ENCODE measurements around the gene TTPAL.
"Not testable (repeated sequence)": the region's sequence is repeated elsewhere in the genome, so short reads cannot be mapped to it uniquely, and the experiment has no call there.

Gene TTPAL

DNA sequence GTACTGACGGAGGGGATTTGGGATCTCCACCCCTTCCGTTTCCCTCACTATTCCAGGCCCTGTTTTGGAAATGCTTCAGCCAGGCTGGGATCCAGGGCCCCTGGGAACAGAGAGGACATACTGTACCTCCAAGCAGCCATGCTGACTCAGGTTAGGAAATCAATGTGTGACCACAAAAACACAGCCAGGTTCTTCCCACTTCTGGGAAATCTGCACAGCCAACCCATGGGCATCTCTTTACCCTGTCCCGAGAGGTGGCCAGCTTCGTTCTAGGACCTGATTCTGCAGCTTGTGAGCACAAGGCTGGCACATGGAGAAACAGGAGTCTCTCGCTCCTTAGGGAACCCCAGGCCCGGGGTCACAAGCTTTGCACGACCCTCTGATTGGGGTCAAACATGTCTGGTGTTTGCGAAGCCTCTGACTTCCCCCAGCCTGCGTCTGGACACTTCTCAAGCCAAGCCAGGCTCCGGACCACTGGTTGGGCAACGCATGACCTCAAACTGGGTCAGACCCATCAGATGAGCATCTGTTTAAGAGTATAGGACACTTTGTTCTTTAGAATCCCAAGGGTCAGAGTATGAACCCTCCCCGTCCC, 8.3 kb upstream of the TTPAL start:
- in situ Hi-C loops (cut with HindIII; ENCODE audit: low sequenced_read_pairs): loop anchor here (5.0 kb wide), 2 partner anchors 70 to 145 kb away; no protein-coding TSS in a partner anchor

DNA sequence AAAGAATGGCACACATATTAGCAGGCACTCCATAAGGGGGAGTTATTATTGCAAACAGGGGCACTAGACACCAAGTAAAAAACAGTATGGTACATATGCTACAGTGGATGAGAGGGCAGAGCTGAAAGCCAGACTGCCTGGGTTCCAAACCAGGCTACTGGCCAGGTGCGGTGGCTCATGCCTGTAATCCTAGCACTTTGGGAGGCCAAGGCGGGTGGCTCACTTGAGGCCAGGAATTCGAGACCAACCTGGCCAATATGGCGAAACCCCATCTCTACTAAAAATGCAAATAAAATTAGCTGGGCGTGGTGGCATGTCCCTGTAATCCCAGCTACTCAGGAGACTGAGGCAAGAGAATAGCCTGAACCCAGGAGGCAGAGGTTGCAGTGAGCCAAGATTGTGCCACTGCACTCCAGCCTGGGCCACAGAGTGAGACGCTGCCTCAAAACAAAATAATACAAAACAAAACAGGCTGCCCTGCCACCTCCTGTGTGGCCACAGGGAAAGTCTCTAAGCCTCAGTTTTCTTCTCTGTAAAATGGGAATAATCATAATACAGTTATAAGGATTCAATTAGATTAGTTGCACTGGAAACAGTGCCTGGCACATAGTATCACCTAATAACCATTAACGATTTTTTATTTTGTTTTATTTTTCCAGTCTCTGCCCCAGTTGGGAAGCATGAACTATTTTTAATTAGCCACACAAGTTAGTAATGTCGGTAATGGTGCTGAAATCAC, 7.5 kb upstream of the TTPAL start:
- in situ Hi-C loops (cut with HindIII; ENCODE audit: low sequenced_read_pairs): loop anchor here (5.0 kb wide), 2 partner anchors 71 to 146 kb away; no protein-coding TSS in a partner anchor

DNA sequence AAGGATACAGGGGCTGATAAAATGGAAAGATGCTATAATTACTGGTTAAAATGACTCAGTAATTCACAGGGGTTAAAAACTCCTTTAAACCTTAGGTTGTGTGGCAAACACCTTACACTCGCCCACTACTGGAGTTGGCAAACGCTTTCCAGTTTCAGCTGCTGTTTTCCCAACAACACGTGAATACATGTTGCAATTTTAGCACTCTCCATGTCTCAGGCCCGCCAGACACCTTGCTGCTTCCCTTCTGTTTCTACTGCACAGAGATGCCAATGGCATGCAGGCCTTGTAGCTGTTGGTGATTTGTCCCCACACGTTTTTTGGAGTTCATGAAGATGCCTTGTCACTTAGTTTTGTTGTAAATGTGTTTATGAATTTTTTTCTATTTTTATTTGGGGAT, 5.3 kb upstream of the TTPAL start:
- in situ Hi-C loops (cut with HindIII; ENCODE audit: low sequenced_read_pairs): no loop called here

DNA sequence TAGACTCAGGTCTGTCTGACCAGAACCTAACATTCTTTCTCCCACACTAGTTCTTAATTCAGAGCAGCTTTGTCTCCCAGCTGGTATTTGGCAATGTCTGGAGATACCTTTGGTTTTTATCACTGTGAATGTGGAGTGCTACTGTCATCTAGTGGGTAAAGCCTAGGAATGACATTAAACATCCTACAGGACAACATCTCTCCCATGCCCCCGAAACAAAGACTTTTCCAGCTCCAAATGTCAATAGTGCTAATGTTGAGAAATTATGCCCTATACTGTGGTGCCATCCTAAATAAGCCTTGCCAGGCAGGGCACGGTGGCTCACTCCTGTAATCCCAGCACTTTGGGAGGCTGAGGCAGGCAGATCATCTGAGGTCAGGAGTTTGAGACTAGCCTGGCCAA, 4.2 kb upstream of the TTPAL start:
- in situ Hi-C loops (cut with HindIII; ENCODE audit: low sequenced_read_pairs): no loop called here

DNA sequence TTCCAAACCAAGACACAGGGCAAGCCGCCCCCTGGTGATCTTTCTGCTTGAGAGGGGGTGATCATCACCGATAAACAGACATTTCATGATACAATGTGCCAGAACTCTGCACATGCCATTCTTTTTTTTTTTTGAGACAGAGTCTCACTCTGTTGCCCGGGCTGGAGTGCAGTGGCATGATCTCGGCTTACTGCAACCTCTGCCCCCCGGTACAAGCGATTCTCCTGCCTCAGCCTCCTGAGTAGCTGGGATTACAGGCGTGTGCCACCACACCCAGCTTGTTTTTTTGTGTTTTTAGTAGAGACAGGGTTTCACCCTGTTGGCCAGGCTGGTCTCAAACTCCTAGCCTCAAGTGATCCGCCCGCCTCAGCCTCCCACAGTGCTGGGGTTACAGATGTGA, 3.4 kb upstream of the TTPAL start:
- in situ Hi-C loops (cut with HindIII; ENCODE audit: low sequenced_read_pairs): not testable (repeated sequence)

DNA sequence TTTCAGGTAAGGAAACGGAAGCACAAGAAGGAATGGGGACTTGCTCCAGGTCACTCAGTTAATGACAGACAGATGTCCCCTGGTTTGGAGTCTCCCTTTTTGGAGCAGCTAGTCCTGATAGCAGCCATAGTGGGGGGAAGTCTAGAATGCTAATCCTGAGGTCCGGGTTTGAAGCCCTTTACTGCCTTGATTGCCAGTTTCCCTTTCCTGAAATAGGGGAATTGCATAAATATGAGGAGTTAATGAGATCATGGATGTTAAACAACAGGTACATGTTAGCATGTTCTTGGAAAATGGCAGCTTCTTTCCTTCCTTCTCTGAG, 341 bp upstream of the TTPAL start:
- in situ Hi-C loops (cut with HindIII; ENCODE audit: low sequenced_read_pairs): no loop called here

DNA sequence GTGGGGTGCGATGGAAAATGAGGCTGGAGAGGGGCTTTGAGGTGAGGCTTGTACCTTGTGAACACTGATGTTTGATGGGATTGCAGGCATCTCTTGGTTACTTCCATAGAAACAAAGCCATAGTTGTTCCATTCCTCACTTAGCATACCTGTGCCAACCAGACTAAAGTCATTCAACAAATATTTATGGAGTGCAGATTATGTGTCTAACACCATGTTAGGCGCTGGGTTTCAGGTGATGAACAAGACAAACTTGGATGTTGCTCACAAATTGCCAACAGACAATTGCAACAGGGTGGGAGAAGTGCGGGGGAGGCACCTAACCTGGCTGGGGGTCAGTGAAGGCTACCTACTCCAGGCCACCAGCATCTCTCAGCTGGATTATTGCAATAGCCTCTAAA, 1.5 kb downstream of the TTPAL start:
- in situ Hi-C loops (cut with HindIII; ENCODE audit: low sequenced_read_pairs): no loop called here

DNA sequence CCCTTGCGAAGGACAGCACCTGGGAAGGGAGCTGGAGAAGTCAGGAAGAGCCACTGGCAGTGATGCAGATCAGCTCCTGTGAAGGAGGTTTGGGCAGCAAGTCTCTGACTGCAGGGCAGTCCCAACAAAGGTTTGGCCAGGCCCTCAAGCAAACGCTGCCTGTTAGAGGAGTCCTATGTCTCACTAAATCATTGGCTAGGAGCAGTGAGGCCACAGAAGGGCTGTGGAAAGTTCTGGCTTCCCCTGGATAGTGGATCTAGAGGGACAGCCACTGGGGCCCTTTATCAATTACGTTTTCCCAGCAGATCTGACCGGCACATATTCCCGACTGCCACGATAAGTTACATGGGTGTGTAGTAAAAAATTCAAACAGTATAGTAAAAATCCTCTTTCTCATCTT, 2.5 kb downstream of the TTPAL start:
- in situ Hi-C loops (cut with HindIII; ENCODE audit: low sequenced_read_pairs): no loop called here

DNA sequence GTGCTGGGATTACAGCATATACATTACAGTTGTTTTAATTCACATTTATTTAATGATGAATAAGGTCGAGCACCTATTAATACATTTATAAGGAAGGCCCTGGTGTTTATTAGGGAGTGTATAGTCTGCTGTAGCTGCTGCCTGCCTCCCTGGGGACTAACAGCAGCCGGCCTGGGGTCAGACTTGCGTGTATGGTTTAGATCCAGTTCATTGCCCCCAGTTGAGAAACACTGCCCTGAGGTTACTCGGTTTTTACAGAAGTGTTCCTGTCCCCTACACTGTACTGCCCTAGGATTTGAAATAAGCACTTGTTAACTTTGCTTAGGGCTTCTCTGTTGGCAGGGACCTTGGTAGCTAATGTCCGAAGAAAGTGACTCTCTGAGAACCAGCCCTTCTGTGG, 4.0 kb downstream of the TTPAL start:
- in situ Hi-C loops (cut with HindIII; ENCODE audit: low sequenced_read_pairs): no loop called here

DNA sequence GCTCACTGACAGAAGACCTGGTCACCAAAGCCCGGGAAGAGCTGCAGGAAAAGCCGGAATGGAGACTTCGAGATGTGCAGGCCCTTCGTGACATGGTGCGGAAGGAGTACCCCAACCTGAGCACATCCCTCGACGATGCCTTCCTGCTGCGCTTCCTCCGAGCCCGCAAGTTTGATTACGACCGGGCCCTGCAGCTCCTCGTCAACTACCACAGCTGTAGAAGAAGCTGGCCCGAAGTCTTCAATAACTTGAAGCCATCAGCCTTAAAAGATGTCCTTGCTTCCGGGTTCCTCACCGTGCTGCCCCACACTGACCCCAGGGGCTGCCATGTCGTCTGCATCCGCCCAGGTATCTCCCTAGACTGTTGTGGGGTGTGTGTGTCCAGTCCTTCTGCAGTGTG, 4.4 kb downstream of the TTPAL start:
- in situ Hi-C loops (cut with HindIII; ENCODE audit: low sequenced_read_pairs): no loop called here

DNA sequence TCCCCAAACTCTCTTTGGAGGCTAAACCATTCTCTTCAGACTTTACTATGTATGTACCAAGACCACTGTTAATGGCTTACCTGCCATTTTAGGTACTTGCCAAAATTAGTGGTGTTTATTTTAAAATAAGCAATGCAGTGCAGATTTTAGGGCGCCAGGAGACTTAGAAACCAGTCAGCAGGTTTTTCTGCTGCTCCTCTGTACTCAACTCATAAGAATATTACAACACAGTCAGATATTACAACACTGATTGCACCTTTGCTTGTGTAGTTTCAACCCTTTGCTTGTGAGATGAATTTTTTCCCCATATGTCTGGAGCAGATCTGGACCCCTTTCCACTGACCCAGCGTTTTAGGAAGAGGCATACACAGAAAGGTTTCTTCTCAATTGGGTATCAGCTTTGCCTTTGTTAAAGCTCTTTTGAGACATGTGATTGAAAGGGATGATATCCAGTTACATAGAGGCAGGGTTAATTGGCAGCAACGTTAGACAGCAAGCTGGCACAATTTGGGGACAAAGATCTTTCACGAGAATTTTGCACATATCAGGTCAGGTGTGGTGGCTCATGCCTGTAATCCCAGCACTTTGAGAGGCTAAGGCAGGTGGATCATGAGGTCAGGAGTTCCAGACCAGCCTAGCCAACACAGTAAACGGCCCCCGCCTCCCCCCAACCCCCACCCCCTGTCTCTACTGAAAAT, 6.2 kb downstream of the TTPAL start:
- in situ Hi-C loops (cut with HindIII; ENCODE audit: low sequenced_read_pairs): no loop called here

DNA sequence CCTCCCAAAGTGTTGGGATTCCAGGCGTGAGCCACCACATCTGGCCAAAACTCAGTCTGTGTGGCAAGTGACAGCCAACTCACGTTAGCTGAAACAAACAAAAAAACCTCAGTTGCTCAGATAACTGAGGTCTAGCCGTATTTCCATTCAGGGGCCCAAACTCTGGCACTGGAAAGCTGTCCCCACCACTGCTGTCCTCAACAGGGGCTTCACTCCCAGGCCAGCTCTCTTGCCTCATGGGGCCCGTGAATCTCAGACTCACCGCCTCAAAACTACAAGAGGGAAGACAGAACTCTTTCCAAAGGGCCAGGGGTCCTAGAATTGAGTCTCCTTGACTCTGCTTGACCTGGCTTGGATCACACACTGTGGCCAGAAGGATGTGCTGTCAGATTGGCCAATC, 7.4 kb downstream of the TTPAL start:
- in situ Hi-C loops (cut with HindIII; ENCODE audit: low sequenced_read_pairs): no loop called here

DNA sequence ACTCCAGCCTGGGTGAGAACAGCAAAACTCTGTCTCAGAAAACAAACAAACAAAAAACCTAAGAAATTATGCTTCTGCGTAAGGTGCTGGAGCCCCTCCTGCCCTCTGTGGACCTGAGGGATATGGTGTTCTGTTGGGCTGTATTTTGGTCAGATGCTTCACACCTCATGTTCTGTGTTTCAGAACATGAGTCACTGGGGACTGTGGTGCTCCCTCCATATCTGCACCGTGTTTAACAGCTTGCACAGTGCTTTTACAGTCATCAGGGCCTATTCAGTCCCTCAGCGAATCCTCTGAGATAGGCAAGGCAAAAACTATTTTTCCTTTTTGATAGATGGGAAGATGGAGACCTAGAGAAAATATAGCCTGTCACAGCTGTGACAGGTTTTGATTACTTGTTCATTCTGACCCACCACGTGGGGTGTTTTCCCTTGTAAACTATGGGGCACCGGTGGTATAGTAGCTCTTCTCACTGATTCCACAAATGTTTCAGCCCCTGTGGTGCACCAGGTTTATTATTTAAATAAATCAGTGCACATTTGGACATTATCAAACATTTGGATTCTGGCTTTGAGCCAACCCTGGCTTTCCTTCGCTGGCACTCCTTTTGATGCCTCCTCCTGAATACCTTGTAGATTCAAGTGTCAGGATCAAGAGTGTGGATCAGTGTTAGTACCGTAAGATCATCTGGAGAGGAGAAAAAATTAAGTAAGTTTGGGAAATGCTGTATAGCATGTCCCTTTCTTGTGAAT, 9.6 kb downstream of the TTPAL start:
- in situ Hi-C loops (cut with HindIII; ENCODE audit: low sequenced_read_pairs): no loop called here

DNA sequence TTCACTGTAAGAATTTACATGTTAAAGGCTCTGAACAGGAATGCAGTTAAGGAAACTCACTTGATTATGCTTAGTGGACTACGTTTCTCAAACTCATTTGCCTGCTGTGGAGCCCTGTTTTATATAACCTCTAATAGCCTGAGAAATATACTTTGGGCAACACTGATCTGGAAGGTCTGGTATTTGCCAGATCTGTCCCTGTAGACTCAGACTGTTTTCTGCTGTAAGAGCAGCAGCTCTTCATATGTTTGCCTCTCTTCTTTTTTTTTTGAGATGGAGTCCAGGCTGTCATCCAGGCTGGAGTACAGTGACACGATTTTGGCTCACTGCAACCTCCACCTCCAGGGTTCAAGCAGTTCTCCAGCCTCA, 10.1 kb downstream of the TTPAL start:
- in situ Hi-C loops (cut with HindIII; ENCODE audit: low sequenced_read_pairs): no loop called here

DNA sequence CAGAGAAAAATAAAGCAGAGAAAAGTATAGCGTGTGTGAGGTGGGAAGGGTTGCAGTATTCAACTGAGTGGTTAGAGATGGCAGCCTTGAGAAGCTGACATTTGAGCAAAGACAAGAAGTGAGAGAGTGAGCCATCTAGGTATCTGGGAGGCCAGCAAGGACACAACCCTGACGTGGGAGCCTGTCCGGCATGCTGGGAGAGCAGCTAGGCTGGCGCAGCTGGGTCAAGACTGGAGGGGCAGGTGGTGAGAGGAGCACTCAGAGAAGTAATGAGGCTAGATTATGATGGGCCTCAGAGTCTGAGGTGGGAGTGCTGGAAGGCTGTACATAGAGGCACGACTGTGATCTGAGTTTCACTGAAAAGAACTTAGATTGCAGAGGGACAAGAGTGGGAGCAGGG, 12.9 kb downstream of the TTPAL start:
- in situ Hi-C loops (cut with HindIII; ENCODE audit: low sequenced_read_pairs): no loop called here

DNA sequence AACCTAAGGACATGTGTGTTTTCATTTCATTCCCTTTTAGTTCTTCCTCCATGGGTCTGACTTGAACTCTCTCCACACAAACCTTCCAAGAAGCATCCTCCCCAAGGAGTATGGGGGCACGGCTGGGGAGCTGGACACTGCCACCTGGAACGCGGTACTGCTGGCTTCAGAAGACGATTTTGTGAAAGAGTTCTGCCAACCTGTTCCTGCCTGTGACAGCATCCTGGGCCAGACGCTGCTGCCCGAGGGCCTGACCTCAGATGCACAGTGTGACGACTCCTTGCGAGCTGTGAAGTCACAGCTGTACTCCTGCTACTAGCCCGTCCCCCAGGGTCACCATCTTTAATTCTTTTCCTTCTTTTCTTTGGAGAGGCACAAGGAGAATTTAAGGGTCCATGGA, 13.5 kb downstream of the TTPAL start:
- in situ Hi-C loops (cut with HindIII; ENCODE audit: low sequenced_read_pairs): no loop called here

DNA sequence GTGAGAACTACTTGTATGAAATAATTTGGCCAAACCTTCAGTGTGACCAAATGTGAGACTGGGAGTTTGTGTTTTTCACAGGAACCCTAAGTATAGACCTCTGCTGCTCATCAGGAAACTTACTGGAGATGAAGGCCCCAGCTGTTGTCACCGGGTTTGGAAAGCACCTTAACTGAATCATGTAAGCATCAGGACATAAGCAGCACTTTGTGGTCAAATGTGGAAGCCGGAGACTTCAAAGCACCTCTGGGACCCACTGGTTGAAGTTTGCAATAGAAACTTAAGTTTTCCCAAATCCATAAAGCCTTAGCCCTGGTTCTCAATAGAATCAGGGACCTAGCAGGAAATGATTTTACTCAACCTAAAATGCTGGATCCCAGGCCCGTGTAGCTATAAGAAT, 14.3 kb downstream of the TTPAL start:
- in situ Hi-C loops (cut with HindIII; ENCODE audit: low sequenced_read_pairs): no loop called here

DNA sequence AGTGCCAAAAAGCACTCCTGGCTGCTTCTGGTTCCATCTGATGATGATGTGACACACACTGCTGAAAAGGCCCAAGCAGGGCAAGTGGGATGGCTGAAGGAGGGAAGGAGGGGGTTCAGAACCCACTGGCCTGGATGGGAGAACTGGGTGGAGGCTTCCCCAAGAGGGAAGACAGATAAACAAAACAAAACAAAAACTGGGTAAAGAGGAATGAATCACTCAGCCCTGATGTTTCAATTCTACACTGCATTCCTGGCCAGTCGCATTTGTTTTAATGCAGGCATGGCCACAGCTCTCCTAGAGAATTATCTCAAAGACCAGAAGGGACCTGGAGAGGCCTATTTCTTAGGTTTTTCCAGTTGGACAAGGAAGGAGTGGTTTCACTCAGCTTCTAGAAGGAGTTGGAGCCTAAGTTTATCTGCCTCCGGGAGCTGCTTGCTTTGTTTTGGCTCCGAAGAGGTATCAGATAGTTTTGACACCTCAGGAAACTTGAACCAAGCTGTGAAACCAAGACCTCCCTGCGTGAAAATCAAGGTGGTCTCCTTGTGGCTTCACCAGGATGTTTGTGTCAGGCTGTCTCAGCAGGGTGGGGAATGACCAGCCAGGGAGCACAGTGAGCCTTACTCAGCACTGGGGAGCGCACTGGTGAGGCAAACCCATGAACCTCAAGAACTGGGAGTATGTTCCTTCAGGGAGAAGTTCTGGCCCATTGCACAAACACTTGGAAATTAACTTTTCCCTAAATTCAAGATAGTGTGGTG, 16.1 kb downstream of the TTPAL start:
- in situ Hi-C loops (cut with HindIII; ENCODE audit: low sequenced_read_pairs): no loop called here

DNA sequence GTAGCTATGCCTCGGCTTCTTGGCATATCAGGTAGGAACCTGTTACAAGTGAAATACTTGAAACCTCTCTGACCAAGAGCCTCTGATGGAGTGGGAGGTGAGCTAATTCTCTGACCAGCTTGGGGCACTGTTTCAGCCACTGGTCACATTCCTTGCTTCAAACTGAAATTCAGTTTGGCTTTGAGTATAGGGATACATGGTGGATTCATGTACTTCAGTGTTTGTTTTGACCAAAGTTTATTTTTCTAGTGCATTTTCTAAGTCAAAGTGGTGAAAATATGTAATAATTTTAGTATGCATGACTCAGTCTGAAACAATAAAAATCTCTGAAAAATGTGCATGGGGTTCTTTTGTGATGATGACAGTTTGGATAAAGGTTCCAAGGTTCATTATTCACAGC, 18.6 kb downstream of the TTPAL start:
- in situ Hi-C loops (cut with HindIII; ENCODE audit: low sequenced_read_pairs): no loop called here

DNA sequence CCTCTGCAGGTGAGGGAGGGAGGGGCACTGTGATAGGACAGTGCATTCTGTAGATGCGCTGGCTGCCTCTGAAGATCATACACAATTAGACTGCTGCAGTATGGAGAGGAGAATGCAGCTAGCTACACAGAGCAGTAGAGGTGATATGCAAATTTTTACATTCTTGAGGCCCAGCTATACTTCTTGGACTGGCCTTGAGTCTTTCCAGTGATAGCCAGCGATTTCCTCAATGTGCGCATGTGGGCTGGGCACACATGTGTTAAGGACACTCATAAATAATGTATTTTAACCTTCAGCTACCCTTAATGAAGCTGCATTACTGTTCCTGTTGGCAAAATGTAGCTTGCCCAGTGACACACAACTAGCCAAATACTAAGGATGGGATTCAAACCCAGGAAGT, 19.0 kb downstream of the TTPAL start:
- in situ Hi-C loops (cut with HindIII; ENCODE audit: low sequenced_read_pairs): no loop called here

DNA sequence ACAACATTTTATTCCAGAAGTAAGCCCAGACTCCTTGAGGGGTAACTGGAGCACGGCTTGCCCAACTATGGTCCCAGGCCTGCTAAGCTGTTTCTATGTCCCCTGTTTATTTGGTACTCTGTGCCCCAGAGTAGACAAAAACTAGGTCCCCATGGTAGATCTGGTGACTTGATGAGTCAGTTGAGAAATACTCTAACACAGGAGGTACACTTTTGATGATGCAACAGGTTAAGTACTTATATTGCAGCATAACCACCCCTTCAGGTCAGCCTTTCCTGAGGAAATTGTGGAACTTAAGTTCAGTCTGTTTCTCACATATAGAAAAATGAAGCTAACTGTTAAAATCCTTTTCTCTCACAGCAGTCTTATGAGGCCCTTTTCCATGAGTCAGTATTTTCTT, 19.6 kb downstream of the TTPAL start:
- in situ Hi-C loops (cut with HindIII; ENCODE audit: low sequenced_read_pairs): no loop called here

Measured in endothelial cell of hepatic sinusoid (primary cell).